GM19025 (cell line): ENCODE measurements around the gene DBNDD1.

Experiments
- ATAC-seq: cut with Tn5 transposase; IDR thresholded peaks from one replicate; pipeline ENCODE4 v1.9.1; 2021; ENCODE audit warnings: mild to moderate bottlenecking, low read depth, moderate library complexity; ENCODE audit not compliant: unreplicated experiment

The DBNDD1 gene

GRCh38 chr16:90037276-90037675 lies 18.0 kb upstream of the DBNDD1 start:
- ATAC-seq, result no peak

GRCh38 chr16:90035902-90036301 lies 16.6 kb upstream of the DBNDD1 start:
- ATAC-seq, result no peak

- no peak for ATAC-seq
Observed at GRCh38 chr16:90034504-90034903, 15.2 kb upstream of the DBNDD1 start.

GRCh38 chr16:90033387-90033786 lies 14.1 kb upstream of the DBNDD1 start:
- ATAC-seq, result no peak

GRCh38 chr16:90032674-90033331 lies 13.5 kb upstream of the DBNDD1 start:
- no peak for ATAC-seq

GRCh38 chr16:90031931-90032673 lies 12.8 kb upstream of the DBNDD1 start:
- no peak for ATAC-seq

GRCh38 chr16:90031186-90031930 lies 12.1 kb upstream of the DBNDD1 start:
- ATAC-seq, result no peak

- no peak for ATAC-seq
Observed at GRCh38 chr16:90028985-90029384, 9.7 kb upstream of the DBNDD1 start.

GRCh38 chr16:90027611-90028010 lies 8.4 kb upstream of the DBNDD1 start:
- ATAC-seq, result no peak

GRCh38 chr16:90026135-90026534 lies 6.9 kb upstream of the DBNDD1 start:
- ATAC-seq, result no peak

GRCh38 chr16:90023078-90023447 lies 3.8 kb upstream of the DBNDD1 start:
- ATAC-seq, result no peak

- ATAC-seq, result no peak
Observed at GRCh38 chr16:90022209-90023077, 3.2 kb upstream of the DBNDD1 start.

GRCh38 chr16:90020838-90021382 lies 1.7 kb upstream of the DBNDD1 start:
- no peak for ATAC-seq

GRCh38 chr16:90020260-90020837 lies 1.1 kb upstream of the DBNDD1 start:
- ATAC-seq, result no peak

- ATAC-seq, result no peak
Observed at GRCh38 chr16:90019543-90020259, 445 bp upstream of the DBNDD1 start.

- no peak for ATAC-seq
Observed at GRCh38 chr16:90018297-90018651, 982 bp downstream of the DBNDD1 start.

GRCh38 chr16:90016339-90016950 lies 2.8 kb downstream of the DBNDD1 start:
- no peak for ATAC-seq

GRCh38 chr16:90015586-90016338 lies 3.5 kb downstream of the DBNDD1 start:
- ATAC-seq, result no peak
